Middle frontal gyrus (tissue), 1 donor: ENCODE results near the gene ATP9A.
"Not testable (repeated sequence)": the region's sequence is repeated elsewhere in the genome, so short reads cannot be mapped to it uniquely, and the experiment has no call there.

Experiments
- DNase-seq: peaks from one replicate; pipeline ENCODE4 v3.0.0-alpha.2; 2015; ENCODE audit warnings: low spot score; ENCODE audit errors: extremely low spot score

Gene ATP9A

GRCh38 chr20:51696304-51697071 is 71.7 kb downstream of the ATP9A start:
- DNase-seq = no peak

GRCh38 chr20:51695574-51696303 is 72.5 kb downstream of the ATP9A start:
- no peak for DNase-seq

- no peak for DNase-seq
Measured at GRCh38 chr20:51692806-51693400, 75.3 kb downstream of the ATP9A start.

GRCh38 chr20:51691703-51692102 is 76.5 kb downstream of the ATP9A start:
- no peak for DNase-seq

- DNase-seq = no peak
Measured at GRCh38 chr20:51688600-51689244, 79.5 kb downstream of the ATP9A start.

GRCh38 chr20:51687630-51688029 is 80.6 kb downstream of the ATP9A start:
- no peak for DNase-seq

- no peak for DNase-seq
Measured at GRCh38 chr20:51687108-51687507, 81.1 kb downstream of the ATP9A start.

GRCh38 chr20:51685494-51685893 is 82.7 kb downstream of the ATP9A start:
- not testable (repeated sequence) for DNase-seq

- DNase-seq = no peak
Measured at GRCh38 chr20:51680067-51680749, 88.0 kb downstream of the ATP9A start.

GRCh38 chr20:51679254-51679921 is 88.8 kb downstream of the ATP9A start:
- no peak for DNase-seq

GRCh38 chr20:51678026-51678697 is 90.0 kb downstream of the ATP9A start:
- DNase-seq = peak; percentile 31

GRCh38 chr20:51668947-51669346 is 99.2 kb downstream of the ATP9A start:
- DNase-seq = no peak

- DNase-seq = no peak
Measured at GRCh38 chr20:51668515-51668914, 99.7 kb downstream of the ATP9A start.

- DNase-seq = no peak
Measured at GRCh38 chr20:51667491-51667890, 100.7 kb downstream of the ATP9A start.

GRCh38 chr20:51667002-51667408 is 101.2 kb downstream of the ATP9A start:
- no peak for DNase-seq

GRCh38 chr20:51666126-51666525 is 102.1 kb downstream of the ATP9A start:
- no peak for DNase-seq

- no peak for DNase-seq
Measured at GRCh38 chr20:51665543-51666118, 102.6 kb downstream of the ATP9A start.

GRCh38 chr20:51661609-51662178 is 106.5 kb downstream of the ATP9A start:
- DNase-seq = no peak
